ENCODE results near the gene ACOT7.
"Not testable (repeated sequence)": the region's sequence is repeated elsewhere in the genome, so short reads cannot be mapped to it uniquely, and the experiment has no call there.

The ACOT7 gene

GRCh38 chr1:6410248-6410893 is 16.8 kb upstream of the ACOT7 start:
- no peaks in the 10 kb centered on the region for H3K36me3 ChIP-seq (ENCODE audit: insufficient read depth, low read length)
- no peaks in the 10 kb centered on the region for H3K4me1 ChIP-seq (ENCODE audit: insufficient read depth, low read length)
- H3K9ac ChIP-seq (ENCODE audit: low read length), result no peak overlapping the region
- H3K9me3 ChIP-seq (ENCODE audit: low read length), result no peaks in the 10 kb centered on the region
- no peak overlapping the region for H3K27ac ChIP-seq (ENCODE audit: low read depth, low read length)
- H3K4me3 ChIP-seq (ENCODE audit: low read depth in 1 of 2, low read length in 2 of 2), result no peak overlapping the region
- H3K27me3 ChIP-seq (ENCODE audit: control insufficient read depth in 1 of 2, insufficient read depth in 2 of 2, low read length in 2 of 2), result peaks cover 13 to 23% of the 10 kb centered on the region in 2 donors

GRCh38 chr1:6409733-6410132 is 16.2 kb upstream of the ACOT7 start:
- H3K9me3 ChIP-seq (ENCODE audit: low read length), result no peaks in the 10 kb centered on the region
- H3K27ac ChIP-seq (ENCODE audit: low read depth, low read length), result no peak overlapping the region
- no peak overlapping the region for H3K4me3 ChIP-seq (ENCODE audit: low read depth in 1 of 2, low read length in 2 of 2)
- H3K27me3 ChIP-seq (ENCODE audit: control insufficient read depth in 1 of 2, insufficient read depth in 2 of 2, low read length in 2 of 2), result peaks cover 7 to 22% of the 10 kb centered on the region in 2 donors
- H3K36me3 ChIP-seq (ENCODE audit: insufficient read depth, low read length), result no peaks in the 10 kb centered on the region
- H3K9ac ChIP-seq (ENCODE audit: low read length), result no peak overlapping the region
- no peaks in the 10 kb centered on the region for H3K4me1 ChIP-seq (ENCODE audit: insufficient read depth, low read length)

- H3K27ac ChIP-seq (ENCODE audit: low read depth, low read length), result no peak overlapping the region
Observed at GRCh38 chr1:6409053-6409452, 15.5 kb upstream of the ACOT7 start.

GRCh38 chr1:6408023-6408422 is 14.5 kb upstream of the ACOT7 start:
- H3K36me3 ChIP-seq (ENCODE audit: insufficient read depth, low read length), result no peaks in the 10 kb centered on the region
- no peak overlapping the region for H3K27ac ChIP-seq (ENCODE audit: low read depth, low read length)
- H3K27me3 ChIP-seq (ENCODE audit: control insufficient read depth in 1 of 2, insufficient read depth in 2 of 2, low read length in 2 of 2), result peaks cover 0 to 13% of the 10 kb centered on the region in 2 donors
- H3K4me3 ChIP-seq (ENCODE audit: low read depth in 1 of 2, low read length in 2 of 2), result no peak overlapping the region
- no peaks in the 10 kb centered on the region for H3K9me3 ChIP-seq (ENCODE audit: low read length)
- H3K9ac ChIP-seq (ENCODE audit: low read length), result no peak overlapping the region
- H3K4me1 ChIP-seq (ENCODE audit: insufficient read depth, low read length), result no peaks in the 10 kb centered on the region

More at GRCh38 chr1:6409053-6409452, 15.5 kb upstream of the ACOT7 start:
- no peaks in the 10 kb centered on the region for H3K9me3 ChIP-seq (ENCODE audit: low read length)
- peaks cover 0 to 15% of the 10 kb centered on the region in 2 donors for H3K27me3 ChIP-seq (ENCODE audit: control insufficient read depth in 1 of 2, insufficient read depth in 2 of 2, low read length in 2 of 2)
- no peak overlapping the region for H3K9ac ChIP-seq (ENCODE audit: low read length)
- no peaks in the 10 kb centered on the region for H3K4me1 ChIP-seq (ENCODE audit: insufficient read depth, low read length)
- no peak overlapping the region for H3K4me3 ChIP-seq (ENCODE audit: low read depth in 1 of 2, low read length in 2 of 2)
- H3K36me3 ChIP-seq (ENCODE audit: insufficient read depth, low read length), result no peaks in the 10 kb centered on the region

GRCh38 chr1:6401673-6402072 is 8.1 kb upstream of the ACOT7 start:
- Histone ChIP-seq H3K4me1 (ENCODE audit: insufficient read depth, low read length) (no peaks in the 10 kb centered on the region), H3K9ac (ENCODE audit: low read length) (no peak overlapping the region), H3K27ac (ENCODE audit: low read depth, low read length) (no peak overlapping the region), H3K36me3 (ENCODE audit: insufficient read depth, low read length) (no peaks in the 10 kb centered on the region), H3K27me3 (ENCODE audit: control insufficient read depth in 1 of 2, insufficient read depth in 2 of 2, low read length in 2 of 2) (peaks cover 0 to 5% of the 10 kb centered on the region in 2 donors), H3K9me3 (ENCODE audit: low read length) (no peaks in the 10 kb centered on the region), H3K4me3 (ENCODE audit: low read depth in 1 of 2, low read length in 2 of 2) (no peak overlapping the region)

DNA sequence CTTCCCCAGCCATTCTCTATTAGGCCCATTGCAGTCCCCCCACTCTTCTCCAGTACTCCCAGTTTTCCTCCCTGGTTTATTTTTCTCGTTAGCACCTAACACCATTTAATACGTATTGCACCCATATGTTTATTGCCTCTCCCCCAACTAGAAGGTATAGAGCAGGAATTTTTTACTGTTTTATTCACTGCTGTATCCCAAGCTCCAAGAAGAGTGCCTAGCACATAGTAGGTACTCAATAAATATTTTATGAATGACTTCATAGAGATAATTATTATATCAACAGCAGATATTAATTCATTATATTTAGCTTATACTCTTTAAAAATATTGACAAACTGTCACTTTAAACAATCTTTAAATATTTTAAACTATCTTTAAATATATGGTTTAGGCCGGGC is 5.7 kb upstream of the ACOT7 start:
- Histone ChIP-seq H3K27ac (ENCODE audit: low read depth, low read length) (no peak overlapping the region), H3K4me1 (ENCODE audit: insufficient read depth, low read length) (peaks cover under 1% of the 10 kb centered on the region), H3K4me3 (ENCODE audit: low read depth in 1 of 2, low read length in 2 of 2) (no peak overlapping the region), H3K36me3 (ENCODE audit: insufficient read depth, low read length) (no peaks in the 10 kb centered on the region), H3K9ac (ENCODE audit: low read length) (no peak overlapping the region), H3K9me3 (ENCODE audit: low read length) (no peaks in the 10 kb centered on the region), H3K27me3 (ENCODE audit: control insufficient read depth in 1 of 2, insufficient read depth in 2 of 2, low read length in 2 of 2) (no peaks in the 10 kb centered on the region)

GRCh38 chr1:6397844-6398441 is 4.4 kb upstream of the ACOT7 start:
- H3K4me1 ChIP-seq (ENCODE audit: insufficient read depth, low read length), result peaks cover 5% of the 10 kb centered on the region
- H3K4me3 ChIP-seq (ENCODE audit: low read depth in 1 of 2, low read length in 2 of 2), result no peak overlapping the region
- H3K36me3 ChIP-seq (ENCODE audit: insufficient read depth, low read length), result no peaks in the 10 kb centered on the region
- no peak overlapping the region for H3K9ac ChIP-seq (ENCODE audit: low read length)
- no peaks in the 10 kb centered on the region for H3K9me3 ChIP-seq (ENCODE audit: low read length)
- no peak overlapping the region for H3K27ac ChIP-seq (ENCODE audit: low read depth, low read length)
- no peaks in the 10 kb centered on the region for H3K27me3 ChIP-seq (ENCODE audit: control insufficient read depth in 1 of 2, insufficient read depth in 2 of 2, low read length in 2 of 2)

DNA sequence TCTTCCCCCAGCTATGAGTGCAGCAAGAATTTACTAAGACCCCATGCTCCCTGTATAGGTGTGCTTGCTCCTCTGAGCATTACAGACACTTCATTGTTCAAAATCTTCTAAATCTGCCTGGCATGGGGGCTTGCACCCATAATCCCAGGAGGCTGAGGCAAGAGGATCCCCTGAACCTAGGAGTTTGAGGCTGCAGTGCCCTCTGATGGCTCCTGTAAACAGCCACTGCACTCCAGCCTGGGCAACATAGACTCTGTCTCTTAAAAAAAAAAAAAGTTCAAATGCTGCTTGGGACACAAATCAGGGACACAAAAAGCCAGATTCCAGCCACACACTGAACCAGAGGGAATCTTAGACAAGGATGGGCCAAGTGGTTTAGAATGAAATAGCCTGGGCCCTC is 3.4 kb upstream of the ACOT7 start:
- Histone ChIP-seq H3K27ac (ENCODE audit: low read depth, low read length) (no peak overlapping the region), H3K4me3 (ENCODE audit: low read depth in 1 of 2, low read length in 2 of 2) (no peak overlapping the region), H3K9ac (ENCODE audit: low read length) (no peak overlapping the region), H3K9me3 (ENCODE audit: low read length) (no peaks in the 10 kb centered on the region), H3K27me3 (ENCODE audit: control insufficient read depth in 1 of 2, insufficient read depth in 2 of 2, low read length in 2 of 2) (no peaks in the 10 kb centered on the region), H3K36me3 (ENCODE audit: insufficient read depth, low read length) (no peaks in the 10 kb centered on the region), H3K4me1 (ENCODE audit: insufficient read depth, low read length) (peaks cover 13% of the 10 kb centered on the region)

GRCh38 chr1:6395781-6396244 is 2.2 kb upstream of the ACOT7 start:
- H3K36me3 ChIP-seq (ENCODE audit: insufficient read depth, low read length); H3K9ac ChIP-seq (ENCODE audit: low read length); H3K27me3 ChIP-seq (ENCODE audit: control insufficient read depth in 1 of 2, insufficient read depth in 2 of 2, low read length in 2 of 2); H3K4me3 ChIP-seq (ENCODE audit: low read depth in 1 of 2, low read length in 2 of 2); H3K9me3 ChIP-seq (ENCODE audit: low read length); H3K27ac ChIP-seq (ENCODE audit: low read depth, low read length): not testable (repeated sequence)
- peaks cover 14% of the 10 kb centered on the region for H3K4me1 ChIP-seq (ENCODE audit: insufficient read depth, low read length)

GRCh38 chr1:6395130-6395529 is 1.6 kb upstream of the ACOT7 start:
- not testable (repeated sequence) for H3K36me3 ChIP-seq (ENCODE audit: insufficient read depth, low read length); H3K9ac ChIP-seq (ENCODE audit: low read length); H3K27ac ChIP-seq (ENCODE audit: low read depth, low read length); H3K9me3 ChIP-seq (ENCODE audit: low read length); H3K27me3 ChIP-seq (ENCODE audit: control insufficient read depth in 1 of 2, insufficient read depth in 2 of 2, low read length in 2 of 2); H3K4me3 ChIP-seq (ENCODE audit: low read depth in 1 of 2, low read length in 2 of 2)
- peaks cover 14% of the 10 kb centered on the region for H3K4me1 ChIP-seq (ENCODE audit: insufficient read depth, low read length)

DNA sequence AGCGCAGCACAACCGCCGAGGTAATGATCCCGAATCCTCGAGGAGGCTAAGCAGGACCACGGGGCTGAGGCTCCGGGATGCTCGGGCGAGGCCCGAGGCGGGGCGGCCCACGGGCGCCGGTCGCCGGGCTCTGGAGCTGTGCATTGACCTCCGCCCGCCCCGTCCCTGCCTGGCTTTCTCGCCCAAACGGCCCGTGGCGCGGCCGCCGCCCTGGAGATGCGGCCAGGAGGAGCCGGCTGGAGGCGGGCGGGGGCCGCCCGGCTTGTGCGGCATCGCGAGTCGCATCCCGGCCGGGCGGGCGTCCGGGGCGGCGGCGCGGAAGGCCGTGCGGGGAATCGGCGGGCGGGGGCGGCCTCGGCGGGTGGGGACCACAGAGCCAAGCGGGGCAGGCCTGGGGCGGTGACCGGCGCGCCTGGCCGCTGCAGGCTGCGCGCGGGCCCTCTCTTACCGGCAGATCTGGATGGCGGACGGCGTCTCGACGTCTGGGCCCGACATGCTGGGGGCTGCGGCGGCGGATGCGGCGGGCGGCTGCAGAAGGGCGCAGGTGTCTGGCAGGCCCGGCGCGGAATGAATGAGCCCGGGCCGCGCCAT is 663 bp downstream of the ACOT7 start:
- H3K9ac ChIP-seq (ENCODE audit: low read length), result no peak overlapping the region
- H3K4me1 ChIP-seq (ENCODE audit: insufficient read depth, low read length), result peaks cover 14% of the 10 kb centered on the region
- no peaks in the 10 kb centered on the region for H3K27me3 ChIP-seq (ENCODE audit: control insufficient read depth in 1 of 2, insufficient read depth in 2 of 2, low read length in 2 of 2)
- H3K36me3 ChIP-seq (ENCODE audit: insufficient read depth, low read length), result no peaks in the 10 kb centered on the region
- no peaks in the 10 kb centered on the region for H3K9me3 ChIP-seq (ENCODE audit: low read length)
- H3K27ac ChIP-seq (ENCODE audit: low read depth, low read length), result peak overlapping the region; percentile 85
- peak overlapping the region; percentile 18 to 61 for H3K4me3 ChIP-seq (ENCODE audit: low read depth in 1 of 2, low read length in 2 of 2)
